ENCODE data around the gene LIN9.
"Not testable (repeated sequence)": the region's sequence is repeated elsewhere in the genome, so short reads cannot be mapped to it uniquely, and the experiment has no call there.

LIN9 gene

DNA sequence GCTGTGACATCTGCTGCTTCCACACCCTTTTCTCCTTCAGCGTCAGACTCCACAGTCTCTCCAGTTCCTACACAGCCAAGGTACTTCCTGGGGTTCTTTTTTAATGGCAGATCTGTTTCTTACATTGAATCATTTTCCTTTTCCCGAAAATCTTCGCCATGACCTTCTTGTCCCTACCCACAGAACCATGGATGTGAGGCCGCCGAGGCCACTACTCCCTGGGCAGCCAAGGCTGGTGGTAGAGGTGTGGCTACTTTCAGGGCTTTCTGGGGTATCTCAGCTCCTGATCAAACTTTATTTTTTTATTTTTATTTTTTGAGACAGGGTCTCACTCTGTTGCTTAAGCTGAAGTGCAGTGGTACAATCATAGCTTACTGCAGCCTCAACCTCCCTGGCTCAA is 9.5 kb upstream of the LIN9 start:
- no peak for DNase-seq

DNA sequence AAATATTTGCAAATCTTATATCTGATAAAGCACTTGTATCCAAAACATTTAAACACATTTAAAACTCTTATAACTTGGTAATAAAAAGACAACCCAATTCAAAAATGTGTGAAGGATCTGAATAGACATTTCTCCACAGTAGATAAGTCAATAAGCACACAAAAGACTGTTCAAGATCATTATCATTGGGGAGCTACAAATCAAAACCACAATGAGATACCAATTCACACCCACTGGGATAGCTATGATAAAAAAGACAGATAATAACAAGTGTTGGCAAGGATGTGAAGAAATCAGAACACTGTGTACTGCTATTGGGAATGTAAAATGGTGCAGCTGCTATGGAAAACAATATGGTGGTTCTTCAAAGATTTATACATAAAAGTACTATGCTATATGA is 5.1 kb upstream of the LIN9 start:
- no peak for DNase-seq

DNA sequence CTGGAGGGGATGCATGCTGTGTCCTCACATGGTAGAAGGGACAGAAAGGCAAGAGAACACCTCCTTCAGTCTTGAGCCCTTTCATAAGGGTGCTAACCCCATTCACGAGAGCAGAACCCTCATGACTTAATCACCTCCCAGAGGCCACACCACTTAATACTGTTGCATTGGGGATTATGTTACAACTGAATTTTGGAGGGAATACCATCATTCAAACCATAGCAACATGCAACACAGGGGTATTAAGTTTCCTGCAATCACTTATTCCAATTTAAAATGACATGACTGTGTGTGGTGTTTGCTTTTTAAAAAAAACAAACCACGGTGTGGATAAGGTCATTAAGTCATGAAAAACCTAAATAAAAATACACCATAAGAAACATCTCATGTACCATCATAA is 3.1 kb upstream of the LIN9 start:
- no peak for DNase-seq

DNA sequence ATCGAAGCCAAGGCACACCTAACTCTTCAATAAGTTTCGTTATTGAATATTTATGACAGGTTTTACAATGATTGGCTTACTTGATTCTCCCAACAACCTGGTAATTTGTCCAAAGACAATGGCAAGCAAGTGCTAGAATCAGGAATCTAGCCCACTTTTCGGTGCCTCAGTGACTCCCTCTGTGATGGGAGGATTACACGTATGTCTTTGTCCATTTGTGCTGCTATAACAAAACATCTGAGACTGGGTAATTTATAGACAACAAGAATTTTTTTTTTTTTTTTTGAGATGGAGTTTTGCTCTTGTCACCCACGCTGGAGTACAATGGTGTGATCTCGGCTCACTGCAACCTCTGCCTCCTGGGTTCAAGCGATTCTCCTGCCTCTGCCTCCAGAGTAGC is 2.4 kb upstream of the LIN9 start:
- DNase-seq = no peak

DNA sequence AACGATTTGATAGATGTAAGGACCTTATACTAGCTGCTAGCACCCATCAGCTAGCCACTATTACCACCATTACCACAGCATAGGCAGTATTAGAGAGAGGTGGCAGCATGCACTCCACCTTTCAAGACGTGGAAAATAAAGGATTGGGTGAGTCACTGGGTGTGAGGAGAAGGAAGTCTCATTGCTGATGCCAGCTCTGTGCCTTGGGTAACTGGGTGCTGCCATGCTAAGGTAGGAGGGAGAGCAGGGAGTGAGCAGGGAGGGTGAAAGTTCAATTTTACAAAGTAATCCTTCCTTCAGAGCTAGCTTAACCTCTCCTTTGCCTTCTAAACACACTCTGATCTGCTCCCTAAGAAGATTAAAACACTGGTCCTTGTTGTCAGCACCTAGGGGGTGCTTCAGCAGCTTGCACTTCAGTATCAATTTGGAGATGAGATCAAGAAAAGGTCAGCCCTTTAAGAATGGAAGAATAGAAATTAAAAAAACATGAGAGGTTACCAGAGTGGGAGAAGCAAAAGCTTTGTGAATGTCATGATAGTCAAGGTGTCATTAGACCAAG is 1.8 kb upstream of the LIN9 start:
- no peak for DNase-seq

DNA sequence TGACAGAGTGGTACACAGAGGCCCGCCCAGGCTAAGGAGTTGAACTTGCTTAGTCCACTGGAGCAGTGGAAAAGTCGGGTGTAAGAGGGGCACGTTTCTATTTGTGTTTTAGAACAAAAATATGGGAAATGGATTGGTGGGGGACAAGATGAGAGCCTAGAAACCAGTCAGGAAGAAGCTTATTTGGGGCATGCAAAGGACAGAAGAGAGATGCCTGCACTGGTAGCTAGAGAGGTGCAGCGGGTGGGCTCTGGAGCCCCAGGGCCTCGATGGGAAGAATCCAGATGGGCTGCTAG is 1.2 kb upstream of the LIN9 start:
- no peak for DNase-seq

DNA sequence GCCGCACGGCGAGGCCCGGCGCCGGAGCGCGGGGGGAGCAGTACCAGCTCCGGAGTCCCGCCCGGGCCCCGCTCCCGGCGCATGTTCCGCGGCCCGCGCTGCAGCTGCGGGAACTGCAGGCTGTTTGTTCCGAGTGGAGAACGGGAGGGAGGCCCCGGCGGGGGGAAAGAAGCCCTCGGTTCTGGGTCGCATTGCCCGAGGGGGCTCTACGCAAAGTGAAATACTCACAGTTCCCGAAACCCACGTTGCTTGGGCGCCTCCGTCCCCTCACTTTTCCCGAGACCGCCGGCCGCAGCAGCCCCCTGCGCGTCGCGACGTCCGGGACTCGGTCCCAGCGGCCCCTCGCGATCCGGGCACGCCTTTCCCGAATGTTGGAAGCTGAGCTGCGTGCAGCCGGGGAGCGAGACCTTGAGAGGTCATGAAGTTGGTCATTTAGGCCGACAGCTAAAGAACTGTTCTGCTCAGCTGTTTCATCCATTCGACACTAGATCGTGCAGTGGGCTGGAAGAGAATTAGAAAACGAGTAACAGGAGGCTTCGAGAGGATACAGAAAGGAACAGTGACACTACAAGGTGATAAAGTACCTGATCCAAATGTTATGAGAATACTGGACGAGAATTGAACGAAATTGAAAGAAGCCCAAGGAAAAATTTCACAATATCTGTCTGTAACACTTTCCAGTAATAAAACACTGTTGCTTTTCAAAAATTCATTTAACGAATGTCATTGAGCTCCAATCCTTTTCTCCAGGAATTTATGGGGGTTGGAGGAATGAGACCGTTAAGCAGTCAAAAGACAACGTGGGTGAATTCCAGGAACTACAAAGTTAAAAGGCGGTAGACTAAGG is 657 bp upstream of the LIN9 start:
- DNase-seq = peak; percentile 36

DNA sequence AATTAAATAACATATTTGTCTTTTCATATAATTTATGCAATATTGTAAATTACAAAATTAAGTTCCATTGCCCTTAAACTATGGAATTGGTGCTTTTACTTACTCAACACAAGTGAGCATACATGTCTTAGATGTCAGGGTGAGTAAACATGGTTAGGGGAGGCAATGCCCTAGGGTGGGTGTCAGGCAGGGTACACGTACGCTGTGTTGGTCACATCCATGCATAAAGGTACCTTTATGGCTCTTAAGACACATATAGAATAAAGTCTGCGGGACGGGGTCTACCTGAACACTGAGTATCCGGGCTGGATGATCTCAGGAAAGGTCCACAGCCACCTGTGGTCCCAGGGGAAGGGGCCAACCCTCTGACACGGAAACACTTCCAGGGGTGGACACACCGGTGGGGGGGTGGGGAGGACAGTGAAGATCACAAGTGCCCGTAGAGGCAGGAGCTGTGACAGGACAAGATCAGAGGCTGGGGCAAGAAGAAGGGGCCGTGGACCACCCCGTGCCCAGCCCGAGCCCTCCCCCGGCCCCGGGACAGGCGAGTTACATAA is 720 bp downstream of the LIN9 start:
- peak; percentile 23 for DNase-seq

DNA sequence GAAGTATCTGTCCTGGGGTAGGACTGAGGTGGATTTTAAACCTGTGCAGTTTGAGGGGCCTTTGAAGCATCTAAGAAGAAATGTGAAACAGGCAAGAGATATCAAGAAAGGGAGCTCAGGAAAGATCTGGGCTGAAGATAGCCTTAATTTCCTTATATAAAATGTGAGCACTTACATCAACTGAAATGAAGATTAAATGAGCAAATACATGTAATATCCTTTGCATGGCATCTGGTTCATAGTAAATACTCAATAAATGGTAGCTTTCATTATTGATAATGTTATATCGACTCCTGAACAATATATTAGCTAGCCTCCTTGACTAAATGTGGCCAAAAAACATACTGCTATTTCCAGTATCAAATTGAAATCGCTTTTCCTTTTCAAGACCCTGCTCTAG is 2.5 kb downstream of the LIN9 start:
- no peak for DNase-seq

DNA sequence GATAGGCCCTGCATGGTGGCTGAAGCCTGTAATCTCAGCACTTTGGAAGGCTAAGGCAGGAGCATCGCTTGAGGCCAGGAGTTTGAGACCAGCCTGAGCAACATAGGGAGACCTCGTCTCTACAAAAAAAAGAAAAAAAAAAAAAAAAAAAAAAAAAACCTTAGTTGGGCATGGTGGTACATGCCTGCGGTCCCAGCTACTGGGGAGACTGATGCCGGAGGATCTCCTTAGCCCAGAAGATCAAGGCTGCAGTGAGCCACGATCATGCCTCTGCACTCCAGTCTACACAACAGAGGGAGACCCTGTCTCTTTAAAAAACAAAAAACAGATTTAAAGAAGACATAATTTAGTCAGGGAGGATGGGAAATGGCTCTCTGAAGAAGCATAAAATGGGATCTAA is 3.8 kb downstream of the LIN9 start:
- no peak for DNase-seq

DNA sequence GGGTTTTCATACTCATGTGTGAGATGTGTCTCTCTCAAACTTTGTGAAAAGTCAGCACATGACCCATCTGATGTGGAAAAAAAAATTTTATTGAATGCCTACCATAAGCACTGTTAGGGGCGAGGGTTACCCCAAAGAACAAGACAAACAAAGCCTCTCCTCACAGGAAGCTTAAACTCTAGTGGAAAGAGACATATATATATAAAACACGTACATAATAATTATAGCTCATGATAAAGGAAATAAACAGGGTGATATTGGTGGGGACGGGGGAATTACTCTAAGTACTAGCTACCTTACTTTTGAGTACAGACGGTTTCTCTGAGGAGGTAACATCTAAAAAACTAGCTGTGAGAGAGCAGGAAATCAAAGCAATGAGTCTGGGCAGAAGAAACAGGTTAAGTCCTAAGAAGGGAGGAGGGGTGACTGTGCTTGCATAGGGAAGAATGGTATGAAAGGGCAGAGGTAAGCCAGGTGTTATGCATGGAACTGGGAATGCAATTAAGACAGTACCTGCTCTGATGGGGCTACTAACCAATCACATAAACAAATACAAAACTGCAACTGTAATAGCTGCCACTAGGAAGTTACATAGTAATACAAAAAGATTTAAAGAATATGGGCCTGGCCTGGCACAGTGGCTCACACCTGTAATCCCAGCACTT is 4.5 kb downstream of the LIN9 start:
- DNase-seq = no peak

DNA sequence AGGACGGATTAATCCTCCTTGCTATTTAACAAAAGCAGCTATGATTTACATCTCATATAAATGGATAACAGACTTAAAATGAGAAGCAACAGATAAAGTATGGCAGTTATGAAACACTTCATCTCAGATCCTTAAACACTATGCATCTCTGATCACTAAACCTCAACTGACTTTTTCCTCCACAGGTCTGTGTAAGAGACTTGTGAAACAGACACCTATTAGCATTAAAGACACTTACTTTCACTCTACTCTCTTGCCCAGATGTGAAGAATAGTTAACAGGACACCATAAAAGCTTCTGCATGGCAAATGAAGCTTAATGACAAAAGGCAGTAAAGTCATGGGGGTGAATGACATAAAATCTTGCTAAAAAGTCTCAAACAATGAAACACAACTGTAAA is 6.2 kb downstream of the LIN9 start:
- DNase-seq = no peak

DNA sequence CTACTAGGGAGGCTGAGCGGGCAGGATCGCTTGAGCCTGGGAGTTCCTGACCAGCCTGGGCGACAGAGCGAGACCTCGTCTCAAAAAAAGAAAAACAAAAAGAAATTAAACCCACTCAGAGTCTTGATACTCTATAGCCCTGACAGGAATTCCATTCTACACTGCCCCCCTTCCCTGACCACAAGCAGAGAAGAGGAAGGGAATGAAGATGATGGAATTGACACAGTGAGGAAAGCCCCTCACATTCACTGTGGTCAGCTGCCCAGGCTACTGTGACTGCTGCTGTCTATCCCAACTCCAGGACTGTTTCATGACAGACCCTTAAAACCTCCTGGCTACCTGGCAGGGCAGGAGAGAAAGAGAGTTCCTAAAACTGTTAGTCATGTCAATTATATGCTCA is 12.1 kb downstream of the LIN9 start:
- no peak for DNase-seq

DNA sequence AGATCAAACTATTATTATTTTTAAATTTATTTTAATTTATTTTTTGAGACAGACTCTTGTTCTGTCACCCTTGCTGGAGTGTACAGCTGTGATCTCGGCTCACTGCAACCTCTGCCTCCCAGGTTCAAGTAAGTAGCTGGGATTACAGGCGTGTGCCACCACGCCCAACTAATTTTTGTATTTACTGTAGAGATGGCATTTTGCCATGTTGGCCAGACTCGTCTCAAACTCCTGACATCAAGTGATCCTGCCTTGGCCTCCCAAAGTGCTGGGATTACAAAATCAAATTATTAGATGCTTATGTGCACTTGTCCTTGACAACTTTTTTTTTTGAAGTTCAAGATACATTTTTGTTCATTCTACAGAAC is 15.4 kb downstream of the LIN9 start:
- no peak for DNase-seq

DNA sequence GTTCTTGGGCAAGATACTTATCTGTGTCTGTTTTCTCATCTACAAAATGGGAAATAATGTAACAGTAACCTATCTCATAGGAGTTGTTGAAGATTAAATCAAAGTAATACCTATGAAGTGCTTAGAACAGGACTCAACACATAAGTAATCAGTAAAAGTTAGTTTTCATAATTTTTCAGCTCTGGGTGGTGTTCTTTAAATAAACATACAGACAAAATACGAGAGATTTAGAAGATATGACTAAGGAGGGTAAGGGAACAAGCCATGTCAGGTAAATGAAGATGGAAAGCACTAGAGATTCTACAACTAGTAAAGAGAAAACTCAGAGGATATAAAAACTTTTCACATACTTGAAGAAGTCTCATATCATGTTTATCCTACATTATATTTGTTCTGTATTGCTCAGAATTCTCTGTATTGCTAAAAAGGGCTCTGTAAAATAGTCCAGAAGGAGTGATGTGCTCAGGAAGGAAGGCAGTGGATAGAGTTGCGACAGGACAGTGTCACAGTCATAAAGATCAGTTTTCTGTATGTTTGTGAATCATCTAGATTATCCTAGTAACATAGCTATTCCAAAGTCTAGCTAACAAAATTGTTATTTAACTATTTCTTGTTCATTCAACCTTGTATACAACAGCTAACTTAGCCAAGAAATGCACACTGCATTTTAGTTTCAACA is 16.0 kb downstream of the LIN9 start:
- no peak for DNase-seq

DNA sequence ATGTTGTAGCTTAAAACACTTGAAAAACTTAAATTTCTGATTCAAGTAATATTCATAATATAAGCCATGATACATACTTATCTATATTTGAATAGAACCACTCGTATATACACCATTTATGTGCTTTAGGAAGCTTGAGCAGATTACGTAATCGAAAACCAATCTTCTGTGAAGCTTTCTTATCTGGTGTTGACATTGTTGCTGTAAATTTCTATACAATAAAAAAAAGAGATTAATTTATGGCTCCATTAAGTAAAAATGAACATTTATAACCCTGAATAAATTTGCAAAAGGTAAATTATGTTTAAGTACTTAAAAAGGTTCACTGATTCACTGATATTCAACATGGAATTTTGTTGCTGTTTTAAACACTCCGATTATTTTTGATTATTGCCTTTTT is 21.4 kb downstream of the LIN9 start:
- DNase-seq = no peak

DNA sequence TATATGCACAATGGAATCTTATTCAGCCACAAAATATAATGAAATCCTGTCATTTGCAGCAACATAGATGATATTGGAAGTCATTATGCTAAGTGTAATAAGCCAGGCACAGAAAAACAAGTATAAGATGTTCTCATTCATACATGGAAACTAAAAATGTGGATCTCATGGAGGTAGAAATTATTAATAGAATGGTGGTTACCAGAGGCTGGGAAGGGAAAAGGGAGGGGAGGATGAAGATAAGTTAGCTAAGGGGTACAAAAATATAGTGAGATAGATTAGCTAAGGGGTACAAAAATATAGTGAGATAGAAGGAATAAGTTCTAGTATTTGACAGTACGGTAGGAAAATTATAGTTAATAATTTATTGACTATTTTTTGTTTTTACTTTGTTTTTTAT is 27.9 kb downstream of the LIN9 start:
- DNase-seq = no peak

DNA sequence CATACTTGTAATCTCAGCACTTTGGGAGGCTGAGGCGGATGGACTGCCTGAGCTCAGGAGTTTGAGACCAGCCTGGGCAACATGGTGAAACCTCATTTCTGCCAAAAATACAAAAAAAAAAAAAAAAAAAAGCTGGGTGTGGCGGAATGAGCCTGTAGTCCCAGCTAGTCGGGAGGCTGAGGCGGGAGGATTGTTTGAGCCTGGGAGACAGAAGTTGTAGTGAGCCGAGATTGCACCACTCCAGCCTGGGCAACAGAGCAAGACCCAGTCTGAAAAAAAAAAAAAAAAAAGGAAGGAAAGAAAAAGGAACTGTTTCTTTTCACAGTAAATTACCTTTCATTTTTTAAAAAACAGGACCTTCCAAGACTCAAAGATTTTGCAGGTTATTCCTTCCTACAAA is 29.5 kb downstream of the LIN9 start:
- DNase-seq = no peak

DNA sequence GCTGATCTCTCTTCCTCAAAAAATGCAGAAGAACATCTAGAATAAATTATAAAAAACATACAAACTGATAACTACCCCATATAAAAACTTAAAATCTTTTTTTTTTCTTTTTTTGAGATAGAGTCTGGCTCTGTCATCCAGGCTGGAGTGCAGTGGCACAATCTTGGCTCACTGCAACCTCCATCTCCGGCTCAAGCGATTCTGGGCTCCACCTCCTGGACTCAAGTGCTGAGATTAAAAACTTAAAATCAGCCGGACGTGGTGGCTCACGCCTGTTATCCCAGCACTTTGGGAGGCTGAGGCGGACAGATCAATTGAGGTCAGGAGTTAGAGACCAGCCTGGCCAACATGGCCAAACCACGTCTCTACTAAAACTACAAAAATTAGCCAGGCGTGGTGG is 31.1 kb downstream of the LIN9 start:
- DNase-seq = no peak

DNA sequence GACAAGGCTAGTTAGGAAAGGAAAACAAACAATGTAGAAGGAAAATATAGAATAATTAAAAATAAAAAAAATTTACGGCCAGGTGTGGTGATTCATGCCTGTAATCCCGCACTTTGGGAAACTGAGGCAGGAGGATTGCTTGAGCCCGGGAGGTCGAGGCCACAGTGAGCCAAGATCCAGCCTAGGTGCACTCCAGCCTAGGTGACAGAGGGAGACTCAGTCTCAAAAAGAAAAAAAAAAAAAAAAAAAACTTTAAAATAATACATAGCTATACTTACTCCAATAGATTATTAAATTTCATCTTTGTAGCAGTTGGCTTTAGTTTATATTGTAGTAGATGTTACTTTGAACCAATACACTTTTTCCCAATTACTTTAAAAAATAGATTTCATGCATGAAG is 32.0 kb downstream of the LIN9 start:
- DNase-seq = no peak

DNA sequence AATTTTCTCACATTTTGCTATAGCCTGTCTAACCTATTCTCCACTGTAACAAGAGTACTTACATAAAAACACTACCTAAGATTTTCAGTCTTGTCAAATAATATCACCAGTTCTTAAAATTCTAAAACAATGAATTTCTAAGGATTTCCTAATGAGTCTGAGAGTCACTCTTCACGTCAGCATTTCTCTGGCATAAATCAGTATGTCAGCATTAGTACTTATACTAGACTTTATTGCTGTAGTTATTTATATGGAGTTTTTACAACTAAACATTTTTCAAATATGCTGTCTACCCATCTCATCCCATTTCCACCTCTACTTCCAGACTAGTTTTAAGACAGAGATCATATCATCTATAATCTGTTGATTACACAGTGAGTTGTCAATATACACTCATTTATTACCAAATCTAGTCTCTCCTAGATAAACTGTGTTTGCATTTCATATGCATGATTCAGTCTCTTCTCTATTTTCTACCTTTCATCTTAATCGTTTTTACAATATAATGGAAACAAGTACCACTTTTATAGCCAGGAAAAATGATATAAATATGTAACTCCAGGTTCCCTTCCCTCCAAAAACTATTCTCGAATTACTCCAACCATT is 32.8 kb downstream of the LIN9 start:
- DNase-seq = no peak

DNA sequence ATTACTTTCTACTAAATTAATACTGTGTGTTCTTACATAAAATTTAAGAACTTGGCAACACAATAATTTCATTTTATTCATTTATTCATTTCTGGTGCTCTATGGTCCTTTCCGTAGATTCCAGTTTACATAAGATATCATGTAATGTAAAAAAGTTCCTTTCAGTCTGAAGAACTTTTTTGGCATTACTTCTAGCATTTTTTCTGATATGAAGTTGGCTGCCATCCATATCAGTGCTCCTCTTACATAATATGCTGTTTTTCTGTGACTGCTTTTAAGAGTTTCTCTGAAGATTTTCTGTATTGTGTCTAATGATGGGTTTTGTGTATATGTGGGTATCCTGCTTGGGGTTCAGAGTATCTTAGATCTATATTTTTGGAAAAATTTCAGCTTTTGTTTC is 34.8 kb downstream of the LIN9 start:
- no peak for DNase-seq

DNA sequence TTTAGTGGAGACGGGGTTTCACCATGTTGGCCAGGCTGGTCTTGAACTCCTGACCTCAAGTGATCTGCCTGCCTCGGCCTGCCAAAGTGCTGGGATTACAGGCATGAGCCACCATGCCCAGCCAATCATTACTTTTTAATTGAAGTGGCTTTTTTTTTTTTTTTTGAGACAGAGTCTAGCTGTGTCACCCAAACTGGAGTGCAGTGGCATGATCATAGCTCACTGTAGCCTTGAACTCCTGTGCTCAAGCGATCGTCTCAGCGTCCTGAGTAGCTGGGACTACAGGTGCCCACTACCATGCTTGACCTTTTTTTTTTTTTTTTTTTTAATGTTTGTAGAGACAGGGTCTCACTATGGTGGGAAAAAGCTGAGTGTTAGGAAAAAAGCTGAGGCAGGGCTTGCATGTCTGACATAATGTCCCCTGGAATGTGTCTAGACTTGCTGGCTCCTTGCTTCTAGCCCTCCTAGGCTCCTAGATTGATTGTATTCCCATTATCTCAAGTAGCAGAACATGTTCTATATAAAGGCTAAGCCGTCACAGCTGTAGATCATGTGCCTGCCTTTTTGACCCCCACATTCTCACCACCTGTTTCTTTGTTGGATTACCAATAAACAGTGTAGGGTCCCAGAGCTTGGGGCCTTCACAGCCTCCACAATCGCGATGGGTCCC is 36.6 kb downstream of the LIN9 start:
- not testable (repeated sequence) for DNase-seq

All from NCI-H345 (cell line).